Panc1 (cell line): ENCODE results near the gene PARP3.

Experiments
- CTCF ChIP-seq: fragments of 450-650 bp; IDR thresholded peaks from 2 replicates; pipeline ENCODE4 v1.5.1; 2017; ENCODE audit warnings: mild to moderate bottlenecking
- POLR2AphosphoS5 ChIP-seq: IDR thresholded peaks from 2 replicates; pipeline ENCODE4 v1.6.1; 2012; ENCODE audit warnings: mild to moderate bottlenecking, low read depth, low read length, moderate library complexity
- REST ChIP-seq, 2 experiments: IDR thresholded peaks; 2 replicates each; pipeline ENCODE4 v1.6.1; 2011 to 2012; ENCODE audit warnings: low read depth in 2 of 2, control low read depth in 1 of 2, low read length in 1 of 2, mild to moderate bottlenecking in 1 of 2, moderate library complexity in 1 of 2; ENCODE audit not compliant: insufficient read depth in 1 of 2
- SIN3A ChIP-seq: IDR thresholded peaks from 2 replicates; pipeline ENCODE4 v1.6.1; 2012; ENCODE audit warnings: low read depth, mild to moderate bottlenecking, low read length, moderate library complexity, borderline replicate concordance; ENCODE audit not compliant: insufficient read depth
- TCF7L2 ChIP-seq: IDR thresholded peaks from 2 replicates; pipeline ENCODE4 v1.6.1; 2011; ENCODE audit warnings: mild to moderate bottlenecking, low read depth, low read length, inconsistent platforms

GRCh38 chr3:51968170-51968775, 26.1 kb downstream of the PARP3 start:
- TF ChIP-seq CTCF (no peak), REST (IDR thresholded peaks at IDR 0.05; ENCODE audit: insufficient read depth in 1 of 2, low read depth in 2 of 2, low read length in 1 of 2) (no peak), SIN3A (no peak), POLR2AphosphoS5 (no peak), TCF7L2 (no peak)
